K562 (cell line): ENCODE results near the gene RNU6-1. TPM values are rescaled to one million over a fixed set of nuclear protein-coding genes. Genes with fewer than 3 reads are reported as not detected.

Experiments used
- ARID2 ChIP-seq: fragments of 450-650 bp; IDR thresholded peaks from 2 replicates; pipeline ENCODE4 v1.6.1; 2017; ENCODE audit warnings: antibody characterized with exemption, mild to moderate bottlenecking
- CCNT2 ChIP-seq: IDR thresholded peaks from 2 replicates; pipeline ENCODE4 v1.6.1; 2011; ENCODE audit warnings: borderline replicate concordance, low read depth, mild to moderate bottlenecking, moderate library complexity, mixed read lengths, low read length; ENCODE audit not compliant: insufficient read length; ENCODE audit errors: extremely low read depth
- HDAC1 ChIP-seq, 2 experiments: fragments of 450-650 bp; IDR thresholded peaks; 2 replicates each; pipeline ENCODE4 v1.6.1; 2016 to 2017; ENCODE audit warnings: inconsistent platforms in 1 of 2, mild to moderate bottlenecking in 1 of 2, moderate library complexity in 1 of 2
- HMG20A ChIP-seq: fragments of 450-650 bp; formaldehyde crosslinking; conservative IDR thresholded peaks from 2 replicates; pipeline ENCODE4 v1.4.0; 2020; ENCODE audit warnings: mild to moderate bottlenecking, mixed read lengths
- KLF1 ChIP-seq: fragments of 450-650 bp; IDR thresholded peaks from 2 replicates; pipeline ENCODE4 v1.6.1; 2016; ENCODE audit warnings: missing genetic modification characterization, missing compliant biosample characterization
- MEIS2 ChIP-seq: fragments of 450-650 bp; IDR thresholded peaks from 2 replicates; pipeline ENCODE4 v1.6.1; 2014; ENCODE audit warnings: mild to moderate bottlenecking; ENCODE audit not compliant: partially characterized antibody
- NEUROD1 ChIP-seq: fragments of 150-350 bp; IDR thresholded peaks from 2 replicates; pipeline ENCODE4 v1.6.1; 2014; ENCODE audit warnings: borderline replicate concordance, low read length, low read depth; ENCODE audit not compliant: partially characterized antibody
- RFX5 ChIP-seq: IDR thresholded peaks from 2 replicates; pipeline ENCODE4 v1.6.1; 2011; ENCODE audit warnings: low read depth, mild to moderate bottlenecking, improper control_type of control experiment, low read length
- TCF3 ChIP-seq: sonication (generic); formaldehyde crosslinking; IDR thresholded peaks from 2 replicates; pipeline ENCODE4 v1.4.0; 2020; ENCODE audit warnings: mild to moderate bottlenecking, missing genetic modification reagents
- ZNF583 ChIP-seq: fragments of 250-450 bp; sonication (Bioruptor Pico); IDR thresholded peaks from 2 replicates; pipeline ENCODE4 v1.4.0; 2020
- polyA plus RNA-seq, 8 experiments: library from polyadenylated mRNA; depleted of rRNA in 4 of 8; stranded (reverse) in 5 of 8; unstranded in 3 of 8; fragments of >200 nt; fragmentation: Nextera tagmentation in 2 of 8; fragmentation: Illumina TruSeq in 1 of 8; extraction: Ambion mirVana in 2 of 8; extraction: Trizol in 1 of 8; gene quantifications; 2 replicates each; pipeline versions ENCODE4 v1.2.1 to v1.2.3, GENCODE V29; 2011 to 2014; ENCODE audit warnings: inconsistent platforms in 1 of 8, missing spikeins in 1 of 8
- total RNA-seq, 7 experiments: library from RNA; depleted of rRNA in 6 of 7; stranded (reverse); fragments of >200 nt in 6 of 7; fragmentation: Illumina TruSeq in 2 of 7; extraction: Trizol in 2 of 7; gene quantifications; 2 replicates each; pipeline versions ENCODE4 v1.2.1 to v1.2.3, GENCODE V29; 2011 to 2021; ENCODE audit warnings: low replicate concordance in 1 of 7
- TF ChIP-seq, protein P1 (sequence below), 2 experiments: IDR thresholded peaks in 1 of 2; conservative IDR thresholded peaks in 1 of 2; 2 replicates each; pipeline ENCODE4 v1.6.1; 2016; ENCODE audit warnings: low read depth in 2 of 2, mild to moderate bottlenecking in 1 of 2, missing compliant biosample characterization in 1 of 2, missing genetic modification characterization in 1 of 2, moderate library complexity in 1 of 2
- TF ChIP-seq, protein P2 (sequence below): fragments of 250-450 bp; sonication (Bioruptor Pico); IDR thresholded peaks from 2 replicates; pipeline ENCODE4 v1.8.0; 2022; ENCODE audit warnings: inconsistent platforms
- TF ChIP-seq, protein P3 (sequence below): fragments of 250-450 bp; sonication (Bioruptor Pico); IDR thresholded peaks from 2 replicates; pipeline ENCODE4 v1.4.0; 2020; ENCODE audit warnings: borderline replicate concordance
- TF ChIP-seq, protein P4 (sequence below): sonication (generic); formaldehyde crosslinking; IDR thresholded peaks from 2 replicates; pipeline ENCODE4 v1.8.0; 2022; ENCODE audit warnings: mild to moderate bottlenecking, missing genetic modification reagents
- TF ChIP-seq, protein P5 (sequence below), 3 experiments: fragments of 200-800 bp in 1 of 3; sonication (Bioruptor generic) in 1 of 3; sonication (generic) in 1 of 3; formaldehyde crosslinking in 1 of 3; IDR thresholded peaks; 2 replicates each; pipeline versions ENCODE4 v1.6.1 to v1.8.0; 2016 to 2022; ENCODE audit warnings: mild to moderate bottlenecking in 2 of 3, missing compliant biosample characterization in 2 of 3, missing genetic modification characterization in 2 of 3, missing genetic modification reagents in 1 of 3

RNU6-1 gene
- total and polyA plus RNA-seq, 9 of the 15 experiments (the other 6 are each of a cell fraction or from before 2014, with no cell fraction given): not detected

DNA sequence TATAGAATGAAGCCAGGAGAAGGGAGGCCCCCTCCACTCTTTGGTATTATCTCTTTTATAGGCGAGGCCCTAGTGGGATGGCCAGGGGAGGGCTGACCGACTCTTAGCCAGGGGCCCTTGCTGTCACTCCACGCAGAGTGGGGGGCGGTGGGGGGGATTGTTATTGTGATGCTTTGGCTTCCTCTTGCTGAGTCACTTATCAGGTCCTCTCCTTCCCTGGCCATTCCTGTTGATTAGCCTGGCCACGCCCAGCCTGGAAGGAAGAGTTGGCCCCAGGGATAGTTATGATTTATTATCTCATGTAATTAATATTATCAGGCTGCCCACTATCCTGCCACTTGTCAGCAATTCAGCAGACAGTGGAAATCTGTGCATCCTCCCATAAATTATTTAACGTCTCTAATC, 40.0 kb downstream of the RNU6-1 start (continued):
- TF ChIP-seq, protein P1, sequence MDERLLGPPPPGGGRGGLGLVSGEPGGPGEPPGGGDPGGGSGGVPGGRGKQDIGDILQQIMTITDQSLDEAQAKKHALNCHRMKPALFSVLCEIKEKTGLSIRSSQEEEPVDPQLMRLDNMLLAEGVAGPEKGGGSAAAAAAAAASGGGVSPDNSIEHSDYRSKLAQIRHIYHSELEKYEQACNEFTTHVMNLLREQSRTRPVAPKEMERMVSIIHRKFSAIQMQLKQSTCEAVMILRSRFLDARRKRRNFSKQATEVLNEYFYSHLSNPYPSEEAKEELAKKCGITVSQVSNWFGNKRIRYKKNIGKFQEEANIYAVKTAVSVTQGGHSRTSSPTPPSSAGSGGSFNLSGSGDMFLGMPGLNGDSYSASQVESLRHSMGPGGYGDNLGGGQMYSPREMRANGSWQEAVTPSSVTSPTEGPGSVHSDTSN (CRISPR knock-in tag; IDR thresholded peaks at IDR 0.05; ENCODE audit: low read depth): peak; percentile 39; the same call in 1 of the 2 replicates
- TF ChIP-seq, protein P1 (tag; conservative IDR thresholded peaks at IDR 0.05; ENCODE audit: low read depth): peak; percentile 91
- TF ChIP-seq, protein P2, sequence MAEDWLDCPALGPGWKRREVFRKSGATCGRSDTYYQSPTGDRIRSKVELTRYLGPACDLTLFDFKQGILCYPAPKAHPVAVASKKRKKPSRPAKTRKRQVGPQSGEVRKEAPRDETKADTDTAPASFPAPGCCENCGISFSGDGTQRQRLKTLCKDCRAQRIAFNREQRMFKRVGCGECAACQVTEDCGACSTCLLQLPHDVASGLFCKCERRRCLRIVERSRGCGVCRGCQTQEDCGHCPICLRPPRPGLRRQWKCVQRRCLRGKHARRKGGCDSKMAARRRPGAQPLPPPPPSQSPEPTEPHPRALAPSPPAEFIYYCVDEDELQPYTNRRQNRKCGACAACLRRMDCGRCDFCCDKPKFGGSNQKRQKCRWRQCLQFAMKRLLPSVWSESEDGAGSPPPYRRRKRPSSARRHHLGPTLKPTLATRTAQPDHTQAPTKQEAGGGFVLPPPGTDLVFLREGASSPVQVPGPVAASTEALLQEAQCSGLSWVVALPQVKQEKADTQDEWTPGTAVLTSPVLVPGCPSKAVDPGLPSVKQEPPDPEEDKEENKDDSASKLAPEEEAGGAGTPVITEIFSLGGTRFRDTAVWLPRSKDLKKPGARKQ: no peak
- TF ChIP-seq, protein P3, sequence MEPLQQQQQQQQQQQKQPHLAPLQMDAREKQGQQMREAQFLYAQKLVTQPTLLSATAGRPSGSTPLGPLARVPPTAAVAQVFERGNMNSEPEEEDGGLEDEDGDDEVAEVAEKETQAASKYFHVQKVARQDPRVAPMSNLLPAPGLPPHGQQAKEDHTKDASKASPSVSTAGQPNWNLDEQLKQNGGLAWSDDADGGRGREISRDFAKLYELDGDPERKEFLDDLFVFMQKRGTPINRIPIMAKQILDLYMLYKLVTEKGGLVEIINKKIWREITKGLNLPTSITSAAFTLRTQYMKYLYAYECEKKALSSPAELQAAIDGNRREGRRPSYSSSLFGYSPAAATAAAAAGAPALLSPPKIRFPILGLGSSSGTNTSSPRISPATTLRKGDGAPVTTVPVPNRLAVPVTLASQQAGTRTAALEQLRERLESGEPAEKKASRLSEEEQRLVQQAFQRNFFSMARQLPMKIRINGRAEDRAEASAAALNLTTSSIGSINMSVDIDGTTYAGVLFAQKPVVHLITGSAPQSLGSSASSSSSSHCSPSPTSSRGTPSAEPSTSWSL: no peak
- TF ChIP-seq NEUROD1 (peak; percentile 17), ARID2 (no peak), CCNT2 (peak; percentile 44), RFX5 (no peak), KLF1 (tag) (no peak), TCF3 (CRISPR knock-in tag) (peak; percentile 74), MEIS2 (peak; percentile 90), ZNF583 (CRISPR knock-in tag) (no peak), HMG20A (CRISPR knock-in tag) (peak; percentile 80; the same call in 1 of the 2 replicates), HDAC1 (IDR thresholded peaks at IDR 0.05) (peak in 1 of 2 experiments; percentile 38; a peak in 1 of 4 replicates)
- TF ChIP-seq, protein P4, sequence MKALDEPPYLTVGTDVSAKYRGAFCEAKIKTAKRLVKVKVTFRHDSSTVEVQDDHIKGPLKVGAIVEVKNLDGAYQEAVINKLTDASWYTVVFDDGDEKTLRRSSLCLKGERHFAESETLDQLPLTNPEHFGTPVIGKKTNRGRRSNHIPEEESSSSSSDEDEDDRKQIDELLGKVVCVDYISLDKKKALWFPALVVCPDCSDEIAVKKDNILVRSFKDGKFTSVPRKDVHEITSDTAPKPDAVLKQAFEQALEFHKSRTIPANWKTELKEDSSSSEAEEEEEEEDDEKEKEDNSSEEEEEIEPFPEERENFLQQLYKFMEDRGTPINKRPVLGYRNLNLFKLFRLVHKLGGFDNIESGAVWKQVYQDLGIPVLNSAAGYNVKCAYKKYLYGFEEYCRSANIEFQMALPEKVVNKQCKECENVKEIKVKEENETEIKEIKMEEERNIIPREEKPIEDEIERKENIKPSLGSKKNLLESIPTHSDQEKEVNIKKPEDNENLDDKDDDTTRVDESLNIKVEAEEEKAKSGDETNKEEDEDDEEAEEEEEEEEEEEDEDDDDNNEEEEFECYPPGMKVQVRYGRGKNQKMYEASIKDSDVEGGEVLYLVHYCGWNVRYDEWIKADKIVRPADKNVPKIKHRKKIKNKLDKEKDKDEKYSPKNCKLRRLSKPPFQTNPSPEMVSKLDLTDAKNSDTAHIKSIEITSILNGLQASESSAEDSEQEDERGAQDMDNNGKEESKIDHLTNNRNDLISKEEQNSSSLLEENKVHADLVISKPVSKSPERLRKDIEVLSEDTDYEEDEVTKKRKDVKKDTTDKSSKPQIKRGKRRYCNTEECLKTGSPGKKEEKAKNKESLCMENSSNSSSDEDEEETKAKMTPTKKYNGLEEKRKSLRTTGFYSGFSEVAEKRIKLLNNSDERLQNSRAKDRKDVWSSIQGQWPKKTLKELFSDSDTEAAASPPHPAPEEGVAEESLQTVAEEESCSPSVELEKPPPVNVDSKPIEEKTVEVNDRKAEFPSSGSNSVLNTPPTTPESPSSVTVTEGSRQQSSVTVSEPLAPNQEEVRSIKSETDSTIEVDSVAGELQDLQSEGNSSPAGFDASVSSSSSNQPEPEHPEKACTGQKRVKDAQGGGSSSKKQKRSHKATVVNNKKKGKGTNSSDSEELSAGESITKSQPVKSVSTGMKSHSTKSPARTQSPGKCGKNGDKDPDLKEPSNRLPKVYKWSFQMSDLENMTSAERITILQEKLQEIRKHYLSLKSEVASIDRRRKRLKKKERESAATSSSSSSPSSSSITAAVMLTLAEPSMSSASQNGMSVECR: no peak
- TF ChIP-seq, protein P5, sequence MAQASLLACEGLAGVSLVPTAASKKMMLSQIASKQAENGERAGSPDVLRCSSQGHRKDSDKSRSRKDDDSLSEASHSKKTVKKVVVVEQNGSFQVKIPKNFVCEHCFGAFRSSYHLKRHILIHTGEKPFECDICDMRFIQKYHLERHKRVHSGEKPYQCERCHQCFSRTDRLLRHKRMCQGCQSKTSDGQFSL (CRISPR knock-in tag; IDR thresholded peaks at IDR 0.05): no peak
- TF ChIP-seq, protein P5 (tag; IDR thresholded peaks at IDR 0.05): peak in 1 of 2 experiments; percentile 63; a peak in 1 of 4 replicates
